ENCODE measurements around the gene ANKMY1. TPM values are rescaled to one million over a fixed set of nuclear protein-coding genes. Genes with fewer than 3 reads are reported as not detected.

The ANKMY1 gene
- total and polyA plus RNA-seq, 2 of the 8 experiments (the other 6 are each of a cell fraction or from before 2014, with no cell fraction given), result 4.5 to 4.8 TPM

- Histone ChIP-seq H3K18ac (ENCODE audit: extremely low read depth, low read length) (no peak overlapping the region), H4K8ac (ENCODE audit: extremely low read depth, insufficient read depth, low read length) (no peak overlapping the region), H3K9me3 (ENCODE audit: insufficient read depth in 2 of 2, low read depth in 1 of 2, low read length in 1 of 2) (no peaks in the 10 kb centered on the region), H3K14ac (ENCODE audit: insufficient read length) (no peak overlapping the region), H3K23me2 (ENCODE audit: low read depth, low read length) (no peaks in the 10 kb centered on the region), H3K4me3 (ENCODE audit: extremely low read depth in 1 of 4, insufficient read depth in 2 of 4, low read depth in 3 of 4, low read length in 4 of 4) (no peak overlapping the region), H2BK120ac (replicated peaks; ENCODE audit: low read depth, low read length) (no peak overlapping the region), H2BK20ac (ENCODE audit: low read length) (no peak overlapping the region), H3K23ac (ENCODE audit: insufficient read length) (no peak overlapping the region), H3K4me2 (ENCODE audit: insufficient read depth in 1 of 2, low read depth in 2 of 2, low read length in 2 of 2) (no peak overlapping the region), H3K4ac (replicated peaks; ENCODE audit: insufficient read length, low read depth, low read length) (no peak overlapping the region), H3K79me1 (ENCODE audit: low read depth, low read length) (peaks cover 2% of the 10 kb centered on the region), H2AFZ (ENCODE audit: low read length) (no peak overlapping the region), H3K27ac (ENCODE audit: low read depth, low read length) (no peak overlapping the region), H3K4me1 (replicated peaks in 1 of 4; ENCODE audit: control insufficient read depth in 3 of 4, insufficient read depth in 4 of 4, low read length in 3 of 4) (no peaks in the 10 kb centered on the region), H3K9ac (replicated peaks in 1 of 4; ENCODE audit: extremely low read depth in 1 of 4, low read depth in 3 of 4, low read length in 3 of 4) (no peak overlapping the region), H4K5ac (ENCODE audit: insufficient read length, low read depth, low read length) (no peak overlapping the region), H3K79me2 (ENCODE audit: control insufficient read depth in 1 of 2, insufficient read depth in 2 of 2, low read length in 2 of 2) (no peaks in the 10 kb centered on the region; a peak in 1 of 4 replicates), H2BK15ac (ENCODE audit: low read length) (no peak overlapping the region), H2BK5ac (ENCODE audit: low read depth, low read length) (no peak overlapping the region), H2AK5ac (ENCODE audit: low read depth, low read length) (no peak overlapping the region), H2BK12ac (ENCODE audit: low read depth, low read length) (no peak overlapping the region), H4K20me1 (replicated peaks in 1 of 2; ENCODE audit: control insufficient read depth in 1 of 2, insufficient read depth in 2 of 2, low read length in 2 of 2) (peaks cover 3 to 11% of the 10 kb centered on the region in 2 experiments), H3K56ac (replicated peaks; ENCODE audit: insufficient read length, low read depth, low read length) (no peak overlapping the region), H3K36me3 (ENCODE audit: control insufficient read depth in 2 of 4, insufficient read depth in 4 of 4, low read length in 3 of 4) (peaks cover 0 to 9% (median 6%) of the 10 kb centered on the region in 4 experiments; a peak in 5 of 8 replicates), H4K91ac (replicated peaks; ENCODE audit: insufficient read length, low read length) (no peak overlapping the region), H3K27me3 (replicated peaks in 1 of 4; ENCODE audit: control insufficient read depth in 3 of 4, extremely low read depth in 1 of 4, insufficient read depth in 3 of 4, low read length in 3 of 4) (no peaks in the 10 kb centered on the region)
- ChIA-PET POLR2A (ENCODE audit: partially characterized antibody) (no interaction called here), CTCF (ENCODE audit: partially characterized antibody) (interaction anchor here (0.6 to 2.6 kb wide), 3 partner anchors 9 to 57 kb away, joined by 3 to 9 read pairs (median 3); partner anchors contain the start of gene CAPN10)
- 84% methylated on average over 6 of the region's 10 CpGs; no CpG with 5 or more reads in 1 of the 2 experiments for WGBS, 2 experiments (ENCODE audit: extremely low coverage in 1 of 2, insufficient coverage in 1 of 2, insufficient read length in 1 of 2, insufficient replicate concordance in 2 of 2, low coverage in 1 of 2, low lambda C conversion rate in 2 of 2, missing lambda C conversion rate in 1 of 2)
- FAIRE-seq (no peak), DNase-seq (ENCODE audit: low read depth in 1 of 2, low spot score in 2 of 2) (no peak)
- no peak for TF ChIP-seq CHD1 (IDR thresholded peaks at IDR 0.05; ENCODE audit: low read depth, low read length)
- TF ChIP-seq YY1 (IDR thresholded peaks at IDR 0.05; ENCODE audit: low read depth, low read length), result no peak
- TF ChIP-seq HDAC2 (IDR thresholded peaks at IDR 0.05; ENCODE audit: borderline replicate concordance in 1 of 2, low read depth in 2 of 2, low read length in 2 of 2), result no peak
- TF ChIP-seq ASH2L (IDR thresholded peaks at IDR 0.05; ENCODE audit: low read length), result no peak
- no peak for TF ChIP-seq POU5F1 (IDR thresholded peaks at IDR 0.05; ENCODE audit: low read depth, low read length)
- TF ChIP-seq CBX5 (IDR thresholded peaks at IDR 0.05; ENCODE audit: low read depth, low read length), result no peak
- TF ChIP-seq TAF1 (IDR thresholded peaks at IDR 0.05; ENCODE audit: low read depth, low read length), result no peak
- TF ChIP-seq GTF2F1 (IDR thresholded peaks at IDR 0.05; ENCODE audit: borderline replicate concordance, low read depth, low read length), result no peak
- TF ChIP-seq RXRA (IDR thresholded peaks at IDR 0.05; ENCODE audit: insufficient read depth, low read depth, low read length), result no peak
- no peak for TF ChIP-seq ATF3 (IDR thresholded peaks at IDR 0.05; ENCODE audit: insufficient read depth, low read depth, low read length)
These were observed 39.2 kb upstream of the ANKMY1 start for GRCh38 chr2:240597054-240597418.
